ENCODE results near the gene C5orf52.

- TF ChIP-seq CTCF (IDR thresholded peaks at IDR 0.05; ENCODE audit: low read depth, low read length) (no peak), EZH2phosphoT487 (IDR thresholded peaks at IDR 0.05; ENCODE audit: low read depth) (no peak)
These were observed 6.6 kb downstream of the C5orf52 start for GRCh38 chr5:157677931-157678330.
